Measurements from ENCODE around the gene SLC25A11. TPM values are rescaled to one million over a fixed set of nuclear protein-coding genes. Genes with fewer than 3 reads are reported as not detected.
"Not testable (repeated sequence)": the region's sequence is repeated elsewhere in the genome, so short reads cannot be mapped to it uniquely, and the experiment has no call there.

Gene SLC25A11
- total and polyA plus RNA-seq, 2 donors: 30.9 to 46.7 TPM

- Histone ChIP-seq H3K27me3 (ENCODE audit: control insufficient read depth in 2 of 2, insufficient read depth in 1 of 2, low read length in 1 of 2) (peaks cover 0 to 8% of the 10 kb centered on the region in 2 donors), H3K4me1 (ENCODE audit: control insufficient read depth in 2 of 2, insufficient read depth in 2 of 2, low read length in 2 of 2) (peaks cover 17 to 22% of the 10 kb centered on the region in 2 donors), H3K36me3 (ENCODE audit: control insufficient read depth in 2 of 2, insufficient read depth in 2 of 2, low read length in 1 of 2) (peaks cover 25 to 29% of the 10 kb centered on the region in 2 donors), H3K4me3 (ENCODE audit: low read length in 2 of 2) (no peak overlapping the region), H3K9me3 (ENCODE audit: control insufficient read depth in 2 of 2, insufficient read depth in 1 of 2, low read length in 1 of 2) (no peaks in the 10 kb centered on the region), H3K27ac (ENCODE audit: low read depth in 1 of 2, low read length in 1 of 2) (no peak overlapping the region)
- no peak for DNase-seq (ENCODE audit: low read depth in 6 of 9, low spot score in 9 of 9)
- WGBS: 97% methylated on average over 3 of the region's 3 CpGs
Observed at GRCh38 chr17:4936436-4936835, 3.4 kb downstream of the SLC25A11 start.

DNA sequence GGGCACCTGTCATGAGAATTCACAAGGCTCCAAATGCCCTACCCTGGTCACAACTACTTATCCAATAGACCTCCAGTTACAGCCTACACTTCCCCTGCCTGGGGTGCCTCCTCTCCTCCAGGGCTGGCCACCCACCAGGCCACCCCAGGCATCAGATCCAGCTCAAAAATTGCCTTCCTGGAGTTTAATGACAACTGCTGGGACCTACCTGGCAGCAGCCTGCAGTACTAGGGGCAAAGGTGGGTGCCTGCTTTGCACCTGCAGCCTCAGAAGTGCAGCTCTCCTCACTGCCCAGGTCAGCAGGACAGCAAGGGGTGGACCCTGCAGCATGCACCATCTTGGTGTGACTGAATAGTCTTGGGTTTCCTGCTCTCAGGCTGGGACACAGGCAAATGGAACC lies 4.2 kb downstream of the SLC25A11 start:
- peaks cover 25 to 28% of the 10 kb centered on the region in 2 donors for H3K36me3 ChIP-seq (ENCODE audit: control insufficient read depth in 2 of 2, insufficient read depth in 2 of 2, low read length in 1 of 2)
- no peak overlapping the region for H3K27ac ChIP-seq (ENCODE audit: low read depth in 1 of 2, low read length in 1 of 2)
- H3K9me3 ChIP-seq (ENCODE audit: control insufficient read depth in 2 of 2, insufficient read depth in 1 of 2, low read length in 1 of 2): no peaks in the 10 kb centered on the region
- no peak overlapping the region for H3K4me3 ChIP-seq (ENCODE audit: low read length in 2 of 2)
- peaks cover 0 to 8% of the 10 kb centered on the region in 2 donors for H3K27me3 ChIP-seq (ENCODE audit: control insufficient read depth in 2 of 2, insufficient read depth in 1 of 2, low read length in 1 of 2)
- no peak for DNase-seq (ENCODE audit: low read depth in 6 of 9, low spot score in 9 of 9)
- peaks cover 14 to 15% of the 10 kb centered on the region in 2 donors for H3K4me1 ChIP-seq (ENCODE audit: control insufficient read depth in 2 of 2, insufficient read depth in 2 of 2, low read length in 2 of 2)

GRCh38 chr17:4934173-4934979 lies 5.5 kb downstream of the SLC25A11 start:
- H3K4me1 ChIP-seq (ENCODE audit: control insufficient read depth in 2 of 2, insufficient read depth in 2 of 2, low read length in 2 of 2): peaks cover 14 to 15% of the 10 kb centered on the region in 2 donors
- peaks cover 25 to 28% of the 10 kb centered on the region in 2 donors for H3K36me3 ChIP-seq (ENCODE audit: control insufficient read depth in 2 of 2, insufficient read depth in 2 of 2, low read length in 1 of 2)
- no peak overlapping the region for H3K4me3 ChIP-seq (ENCODE audit: low read length in 2 of 2)
- H3K27ac ChIP-seq (ENCODE audit: low read depth in 1 of 2, low read length in 1 of 2): no peak overlapping the region
- DNase-seq (ENCODE audit: low read depth in 6 of 9, low spot score in 9 of 9): no peak
- H3K27me3 ChIP-seq (ENCODE audit: control insufficient read depth in 2 of 2, insufficient read depth in 1 of 2, low read length in 1 of 2): peaks cover 0 to 8% of the 10 kb centered on the region in 2 donors
- 19% methylated on average over 14 of the region's 14 CpGs for WGBS
- no peaks in the 10 kb centered on the region for H3K9me3 ChIP-seq (ENCODE audit: control insufficient read depth in 2 of 2, insufficient read depth in 1 of 2, low read length in 1 of 2)

- Histone ChIP-seq H3K36me3 (ENCODE audit: control insufficient read depth in 2 of 2, insufficient read depth in 2 of 2, low read length in 1 of 2) (peaks cover 25 to 28% of the 10 kb centered on the region in 2 donors), H3K27me3 (ENCODE audit: control insufficient read depth in 2 of 2, insufficient read depth in 1 of 2, low read length in 1 of 2) (peaks cover 0 to 8% of the 10 kb centered on the region in 2 donors), H3K4me1 (ENCODE audit: control insufficient read depth in 2 of 2, insufficient read depth in 2 of 2, low read length in 2 of 2) (peaks cover 7 to 9% of the 10 kb centered on the region in 2 donors), H3K4me3 (ENCODE audit: low read length in 2 of 2) (no peak overlapping the region), H3K27ac (ENCODE audit: low read depth in 1 of 2, low read length in 1 of 2) (no peak overlapping the region), H3K9me3 (ENCODE audit: control insufficient read depth in 2 of 2, insufficient read depth in 1 of 2, low read length in 1 of 2) (no peaks in the 10 kb centered on the region)
- WGBS: 54% methylated on average over 16 of the region's 16 CpGs
- DNase-seq (ENCODE audit: low read depth in 6 of 9, low spot score in 9 of 9): no peak
Observed at GRCh38 chr17:4933646-4934045, 6.2 kb downstream of the SLC25A11 start.

GRCh38 chr17:4932756-4933155 lies 7.1 kb downstream of the SLC25A11 start:
- Histone ChIP-seq H3K9me3 (ENCODE audit: control insufficient read depth in 2 of 2, insufficient read depth in 1 of 2, low read length in 1 of 2) (no peaks in the 10 kb centered on the region), H3K4me3 (ENCODE audit: low read length in 2 of 2) (no peak overlapping the region), H3K27ac (ENCODE audit: low read depth in 1 of 2, low read length in 1 of 2) (no peak overlapping the region), H3K36me3 (ENCODE audit: control insufficient read depth in 2 of 2, insufficient read depth in 2 of 2, low read length in 1 of 2) (peaks cover 18 to 21% of the 10 kb centered on the region in 2 donors), H3K27me3 (ENCODE audit: control insufficient read depth in 2 of 2, insufficient read depth in 1 of 2, low read length in 1 of 2) (peaks cover 0 to 8% of the 10 kb centered on the region in 2 donors), H3K4me1 (ENCODE audit: control insufficient read depth in 2 of 2, insufficient read depth in 2 of 2, low read length in 2 of 2) (peaks cover 3 to 5% of the 10 kb centered on the region in 2 donors)
- DNase-seq (ENCODE audit: low read depth in 6 of 9, low spot score in 9 of 9): no peak
- 93% methylated on average over 12 of the region's 12 CpGs for WGBS

DNA sequence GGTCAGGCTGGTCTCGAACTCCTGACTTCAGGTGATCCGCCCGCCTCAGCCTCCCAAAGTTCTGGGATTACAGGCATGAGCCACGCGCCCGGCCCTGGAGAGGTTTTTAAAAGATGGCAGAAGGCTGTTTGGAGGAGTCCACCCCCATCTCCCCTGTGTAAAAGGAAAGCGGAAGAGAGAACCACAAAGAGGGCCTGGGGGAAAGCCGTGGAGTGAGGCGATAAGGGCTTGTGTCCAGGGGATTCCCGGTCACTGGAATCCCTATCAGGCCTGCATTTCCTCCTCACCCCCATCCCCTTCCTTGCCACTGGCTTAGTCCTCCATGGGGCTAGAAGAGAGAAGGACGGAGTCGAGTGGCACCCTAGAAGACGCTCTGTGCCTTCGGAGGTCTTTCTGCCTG lies 7.9 kb downstream of the SLC25A11 start, which contains the start of gene GP1BA:
TSS of gene GP1BA (plus strand) at position 315 of the 400 bp plus-strand sequence. CDS start 328 bp downstream, outside the sequence.
- no peak within 1 kb of the TSS for H3K27ac ChIP-seq (ENCODE audit: low read depth in 1 of 2, low read length in 1 of 2)
- WGBS: 71% methylated on average over 14 of the region's 14 CpGs
- H3K4me3 ChIP-seq (ENCODE audit: low read length in 2 of 2): no peak within 1 kb of the TSS
- H3K4me1 ChIP-seq (ENCODE audit: control insufficient read depth in 2 of 2, insufficient read depth in 2 of 2, low read length in 2 of 2): peaks cover 3 to 5% of the 10 kb centered on the region in 2 donors
- DNase-seq (ENCODE audit: low read depth in 6 of 9, low spot score in 9 of 9): no peak
- no peaks in the 10 kb centered on the region for H3K9me3 ChIP-seq (ENCODE audit: control insufficient read depth in 2 of 2, insufficient read depth in 1 of 2, low read length in 1 of 2)
- H3K36me3 ChIP-seq (ENCODE audit: control insufficient read depth in 2 of 2, insufficient read depth in 2 of 2, low read length in 1 of 2): peaks cover 11 to 13% of the 10 kb centered on the region in 2 donors
- H3K27me3 ChIP-seq (ENCODE audit: control insufficient read depth in 2 of 2, insufficient read depth in 1 of 2, low read length in 1 of 2): peaks cover 0 to 8% of the 10 kb centered on the region in 2 donors

GRCh38 chr17:4928881-4929280 lies 11.0 kb downstream of the SLC25A11 start:
- H3K27ac ChIP-seq (ENCODE audit: low read depth in 1 of 2, low read length in 1 of 2): no peak overlapping the region
- no peaks in the 10 kb centered on the region for H3K4me1 ChIP-seq (ENCODE audit: control insufficient read depth in 2 of 2, insufficient read depth in 2 of 2, low read length in 2 of 2)
- no peak for DNase-seq (ENCODE audit: low read depth in 6 of 9, low spot score in 9 of 9)
- peaks cover 0 to under 1% of the 10 kb centered on the region in 2 donors for H3K27me3 ChIP-seq (ENCODE audit: control insufficient read depth in 2 of 2, insufficient read depth in 1 of 2, low read length in 1 of 2)
- WGBS: 98% methylated on average over 18 of the region's 18 CpGs
- no peaks in the 10 kb centered on the region for H3K36me3 ChIP-seq (ENCODE audit: control insufficient read depth in 2 of 2, insufficient read depth in 2 of 2, low read length in 1 of 2)
- no peaks in the 10 kb centered on the region for H3K9me3 ChIP-seq (ENCODE audit: control insufficient read depth in 2 of 2, insufficient read depth in 1 of 2, low read length in 1 of 2)
- no peak overlapping the region for H3K4me3 ChIP-seq (ENCODE audit: low read length in 2 of 2)

DNA sequence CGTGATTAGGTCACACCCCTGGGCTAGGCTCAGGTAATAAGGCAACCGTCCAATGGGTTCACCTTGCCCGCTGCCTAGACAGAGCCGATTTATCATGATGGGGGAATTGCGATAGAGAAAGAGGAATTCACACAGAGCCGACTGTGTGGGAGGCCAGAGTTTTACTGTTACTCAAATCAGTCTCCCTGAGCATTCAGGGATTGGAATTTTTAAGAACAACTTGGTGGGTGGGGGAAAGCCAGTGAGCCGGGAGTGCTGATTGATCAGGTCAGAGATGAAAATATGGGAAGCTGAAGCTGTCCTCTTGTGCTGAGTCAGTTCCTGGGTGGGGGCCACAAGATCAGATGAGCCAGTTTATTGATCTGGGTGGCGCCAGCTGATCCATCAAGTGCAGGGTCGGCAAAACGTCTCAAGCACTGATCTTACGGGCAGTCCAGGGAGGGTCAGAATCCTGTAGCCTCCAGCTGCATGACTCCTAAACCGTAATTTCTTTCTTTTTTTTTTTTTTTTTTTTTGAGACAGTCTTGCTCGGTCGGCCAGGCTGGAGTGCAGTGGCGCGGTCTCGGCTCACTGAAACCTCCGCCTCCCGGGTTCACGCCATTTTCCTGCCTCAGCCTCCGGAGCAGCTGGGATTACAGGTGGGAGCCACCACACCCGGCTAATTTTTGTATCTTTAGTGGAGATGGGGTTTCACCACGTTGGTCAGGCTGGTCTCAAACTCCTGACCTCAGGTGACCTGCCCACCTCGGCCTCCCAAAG lies 13.1 kb downstream of the SLC25A11 start:
- not testable (repeated sequence) for H3K36me3 ChIP-seq (ENCODE audit: control insufficient read depth in 2 of 2, insufficient read depth in 2 of 2, low read length in 1 of 2); H3K4me1 ChIP-seq (ENCODE audit: control insufficient read depth in 2 of 2, insufficient read depth in 2 of 2, low read length in 2 of 2); H3K27ac ChIP-seq (ENCODE audit: low read depth in 1 of 2, low read length in 1 of 2); DNase-seq (ENCODE audit: low read depth in 6 of 9, low spot score in 9 of 9); H3K9me3 ChIP-seq (ENCODE audit: control insufficient read depth in 2 of 2, insufficient read depth in 1 of 2, low read length in 1 of 2); H3K27me3 ChIP-seq (ENCODE audit: control insufficient read depth in 2 of 2, insufficient read depth in 1 of 2, low read length in 1 of 2); H3K4me3 ChIP-seq (ENCODE audit: low read length in 2 of 2)
- WGBS: 96% methylated on average over 24 of the region's 24 CpGs

DNA sequence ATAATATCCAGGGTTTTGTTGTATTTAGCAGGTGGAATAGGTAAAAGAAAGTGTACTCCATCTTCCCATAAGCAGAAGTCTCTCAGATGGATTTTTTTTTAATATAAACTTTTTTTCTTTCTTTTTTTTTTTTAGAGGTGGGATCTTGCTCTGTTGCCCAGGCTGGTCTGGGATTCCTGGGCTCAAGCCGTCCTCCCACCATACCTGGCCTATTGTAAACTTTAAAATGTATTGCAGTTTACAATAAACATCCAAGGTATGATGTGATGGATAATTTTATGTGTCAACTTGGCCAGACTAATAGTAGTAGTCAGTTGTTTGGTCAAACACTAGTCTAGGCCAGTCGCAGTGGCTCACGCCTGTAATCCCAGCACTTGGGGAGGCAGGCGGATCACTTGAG lies 18.5 kb downstream of the SLC25A11 start:
- no peaks in the 10 kb centered on the region for H3K36me3 ChIP-seq (ENCODE audit: control insufficient read depth in 2 of 2, insufficient read depth in 2 of 2, low read length in 1 of 2)
- WGBS: 96% methylated on average over 4 of the region's 4 CpGs
- DNase-seq (ENCODE audit: low read depth in 6 of 9, low spot score in 9 of 9): no peak

More for the DNA sequence above, 18.5 kb downstream of the SLC25A11 start:
- Histone ChIP-seq H3K4me1 (ENCODE audit: control insufficient read depth in 2 of 2, insufficient read depth in 2 of 2, low read length in 2 of 2) (no peaks in the 10 kb centered on the region), H3K9me3 (ENCODE audit: control insufficient read depth in 2 of 2, insufficient read depth in 1 of 2, low read length in 1 of 2) (no peaks in the 10 kb centered on the region), H3K27me3 (ENCODE audit: control insufficient read depth in 2 of 2, insufficient read depth in 1 of 2, low read length in 1 of 2) (no peaks in the 10 kb centered on the region), H3K4me3 (ENCODE audit: low read length in 2 of 2) (no peak overlapping the region), H3K27ac (ENCODE audit: low read depth in 1 of 2, low read length in 1 of 2) (no peak overlapping the region)

All from thymus (tissue), 11 donors.